Natural killer cell (primary cell): ENCODE measurements around the gene PNMA6E. TPM values are rescaled to one million over a fixed set of nuclear protein-coding genes. Genes with fewer than 3 reads are reported as not detected.

Experiments
- ATAC-seq, 3 donors: fragments of 150-1000 bp in 2 of 3; fragments of 200-7000 bp in 1 of 3; cut with Tn5 transposase; 1 replicate in 1 of 3; 2 replicates in 2 of 3; pipeline ENCODE4 v1.10.0; 2021; ENCODE audit warnings: mild to moderate bottlenecking in 2 of 3, moderate library complexity in 2 of 3
- DNase-seq, 2 donors: peaks; one replicate each; pipeline versions ENCODE4 v3.0.0 to v3.0.0-alpha.2; 2013 to 2021; ENCODE audit warnings: mixed read lengths in 1 of 2
- H3K27ac ChIP-seq: one replicate; pipeline ENCODE4 v1.5.1; 2013; ENCODE audit warnings: mild to moderate bottlenecking, low read length
- H3K27me3 ChIP-seq: one replicate; pipeline ENCODE4 v1.6.1; 2013; ENCODE audit warnings: low read length; ENCODE audit not compliant: control insufficient read depth, insufficient read depth
- H3K36me3 ChIP-seq: one replicate; pipeline ENCODE4 v1.6.1; 2013; ENCODE audit warnings: low read length; ENCODE audit not compliant: control insufficient read depth, insufficient read depth
- H3K4me1 ChIP-seq: one replicate; pipeline ENCODE4 v1.6.1; 2013; ENCODE audit warnings: low read length; ENCODE audit not compliant: control insufficient read depth, insufficient read depth
- H3K4me3 ChIP-seq: one replicate; pipeline ENCODE4 v1.5.1; 2013; ENCODE audit warnings: low read length
- H3K9me3 ChIP-seq: one replicate; pipeline ENCODE4 v1.6.1; 2013; ENCODE audit warnings: low read length; ENCODE audit not compliant: control insufficient read depth, insufficient read depth
- H3K27ac Mint-ChIP-seq, 2 donors: one replicate each; pipeline ENCODE4 v1.8.0; 2022; ENCODE audit warnings: mild to moderate bottlenecking in 2 of 2, mixed read lengths in 2 of 2, moderate library complexity in 1 of 2
- H3K27me3 Mint-ChIP-seq, 2 donors: one replicate each; pipeline ENCODE4 v1.8.0; 2022; ENCODE audit warnings: low read depth in 2 of 2, mixed read lengths in 2 of 2
- H3K36me3 Mint-ChIP-seq: one replicate; pipeline ENCODE4 v1.8.0; 2022; ENCODE audit warnings: mixed read lengths
- H3K4me1 Mint-ChIP-seq, 2 donors: one replicate each; pipeline ENCODE4 v1.8.0; 2022; ENCODE audit warnings: mixed read lengths in 2 of 2
- H3K4me3 Mint-ChIP-seq: one replicate; pipeline ENCODE4 v1.8.0; 2022; ENCODE audit warnings: mild to moderate bottlenecking, moderate library complexity, mixed read lengths
- H3K9me3 Mint-ChIP-seq, 2 donors: one replicate each; pipeline ENCODE4 v1.8.0; 2022; ENCODE audit warnings: mixed read lengths in 2 of 2
- WGBS: methylation state at CpG from one replicate; pipeline ENCODE4 v1.1.7; 2013; ENCODE audit warnings: missing lambda C conversion rate; ENCODE audit not compliant: insufficient coverage; 5-methylcytosine and 5-hydroxymethylcytosine counted together
- intact Hi-C: fragments of 100-400 bp; cut with micrococcal nuclease; formaldehyde crosslinking; loops from one replicate; pipeline ENCODE4 v1.14.2; 2022
- total RNA-seq, 4 donors: library from RNA; stranded (reverse); fragments of 120-200 nt in 1 of 4; gene quantifications; one replicate each; pipeline versions ENCODE4 v1.2.3 to v1.2.4, GENCODE V29; 2013 to 2022
- TF ChIP-seq, protein P1 (sequence below): fragments of 200-600 bp; IDR thresholded peaks from one replicate; pipeline ENCODE4 v1.8.0; 2022; ENCODE audit warnings: antibody characterized with exemption

Gene PNMA6E
- total RNA-seq, 3 donors from 2014 or later (not counting 1 experiment from before 2014, with no cell fraction given), result not detected

DNA sequence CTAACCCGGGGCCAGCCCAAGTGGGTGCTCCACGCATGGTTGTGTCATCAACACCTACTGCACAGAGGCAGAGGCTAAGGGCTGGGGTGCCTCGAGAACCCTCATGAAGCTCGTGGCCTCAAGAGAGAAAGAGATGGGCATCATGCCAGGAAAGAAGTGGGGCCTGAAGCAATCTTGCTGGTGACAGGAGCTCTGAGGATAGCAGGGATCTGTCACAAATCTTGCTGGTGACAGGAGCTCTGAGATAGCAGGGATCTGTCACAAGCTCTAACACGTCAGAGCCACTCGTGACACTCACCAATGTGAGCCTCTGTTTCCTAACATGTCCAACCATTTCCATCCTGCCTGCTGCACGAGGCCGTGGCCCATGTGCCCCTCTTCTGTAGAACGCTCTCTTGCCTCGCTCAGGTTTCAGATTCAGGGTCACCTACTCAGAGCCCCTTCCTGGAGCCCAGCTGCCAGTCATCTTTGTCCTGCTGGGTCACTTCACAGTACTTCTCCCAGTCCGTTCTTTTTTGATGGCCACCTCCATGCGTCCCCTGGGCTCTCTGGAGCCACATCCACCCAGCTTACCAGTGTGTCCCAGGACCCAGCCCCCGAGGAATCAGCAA lies 21.1 kb downstream of the PNMA6E start:
- intact Hi-C loops, result no loop called here
- ATAC-seq, result no peak
- Histone ChIP-seq H3K27me3 (no peaks in the 10 kb centered on the region), H3K4me3 (no peak overlapping the region), H3K9me3 (no peaks in the 10 kb centered on the region), H3K27ac (no peak overlapping the region), H3K4me1 (no peaks in the 10 kb centered on the region), H3K36me3 (no peaks in the 10 kb centered on the region)
- no peak for DNase-seq
- Mint-ChIP-seq H3K9me3 (no peaks in the 10 kb centered on the region), H3K27me3 (peaks cover 0 to 3% of the 10 kb centered on the region in 2 donors), H3K27ac (no peak overlapping the region), H3K4me3 (no peak overlapping the region), H3K4me1 (no peaks in the 10 kb centered on the region), H3K36me3 (no peaks in the 10 kb centered on the region)
- TF ChIP-seq, protein P1, sequence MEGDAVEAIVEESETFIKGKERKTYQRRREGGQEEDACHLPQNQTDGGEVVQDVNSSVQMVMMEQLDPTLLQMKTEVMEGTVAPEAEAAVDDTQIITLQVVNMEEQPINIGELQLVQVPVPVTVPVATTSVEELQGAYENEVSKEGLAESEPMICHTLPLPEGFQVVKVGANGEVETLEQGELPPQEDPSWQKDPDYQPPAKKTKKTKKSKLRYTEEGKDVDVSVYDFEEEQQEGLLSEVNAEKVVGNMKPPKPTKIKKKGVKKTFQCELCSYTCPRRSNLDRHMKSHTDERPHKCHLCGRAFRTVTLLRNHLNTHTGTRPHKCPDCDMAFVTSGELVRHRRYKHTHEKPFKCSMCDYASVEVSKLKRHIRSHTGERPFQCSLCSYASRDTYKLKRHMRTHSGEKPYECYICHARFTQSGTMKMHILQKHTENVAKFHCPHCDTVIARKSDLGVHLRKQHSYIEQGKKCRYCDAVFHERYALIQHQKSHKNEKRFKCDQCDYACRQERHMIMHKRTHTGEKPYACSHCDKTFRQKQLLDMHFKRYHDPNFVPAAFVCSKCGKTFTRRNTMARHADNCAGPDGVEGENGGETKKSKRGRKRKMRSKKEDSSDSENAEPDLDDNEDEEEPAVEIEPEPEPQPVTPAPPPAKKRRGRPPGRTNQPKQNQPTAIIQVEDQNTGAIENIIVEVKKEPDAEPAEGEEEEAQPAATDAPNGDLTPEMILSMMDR, result no peak
- 80% methylated on average over 13 of the region's 13 CpGs for WGBS

DNA sequence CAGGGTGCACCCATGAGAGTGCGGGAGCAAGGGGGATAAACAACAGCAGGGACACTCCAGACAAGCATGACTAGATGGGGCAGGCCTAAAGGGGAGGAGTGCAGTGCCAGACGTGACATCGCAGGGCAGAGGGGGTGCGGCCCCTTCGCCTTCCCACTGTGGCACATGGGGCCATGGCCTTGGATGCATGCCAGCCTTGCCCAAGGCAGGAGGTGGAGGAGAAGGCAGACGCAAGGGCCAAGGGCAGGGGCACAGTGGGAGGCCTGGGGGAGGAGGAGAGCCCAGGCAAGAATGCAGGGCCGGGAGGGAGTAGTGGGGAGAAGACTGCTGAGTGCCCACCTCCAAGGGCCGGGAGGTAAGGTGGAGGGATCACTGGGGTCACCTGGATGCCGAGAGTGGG lies 21.6 kb downstream of the PNMA6E start:
- no peaks in the 10 kb centered on the region for H3K4me1 ChIP-seq
- 86% methylated on average over 9 of the region's 9 CpGs for WGBS

DNA sequence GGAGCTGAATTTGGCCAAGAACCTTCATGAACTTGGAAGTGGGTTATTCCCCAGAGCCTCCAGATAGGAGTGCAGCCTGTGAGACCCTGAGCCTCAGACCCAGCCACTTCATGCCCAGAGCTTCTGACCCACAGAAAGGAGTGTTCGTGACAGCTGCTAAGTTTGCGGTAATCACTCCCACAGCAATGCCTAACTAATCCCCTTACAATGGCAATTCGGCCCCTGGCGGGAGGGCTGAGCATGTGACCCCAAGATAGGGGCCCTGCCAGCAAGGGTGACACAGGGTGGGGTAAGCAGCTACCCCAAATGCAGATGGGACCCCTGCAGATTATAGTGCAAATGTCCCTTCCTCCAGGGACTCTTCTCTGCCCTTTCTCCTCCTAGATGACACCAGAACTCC lies 22.5 kb downstream of the PNMA6E start:
- 85% methylated on average over 4 of the region's 4 CpGs for WGBS
- ATAC-seq, result no peak
- H3K4me3 Mint-ChIP-seq, result no peak overlapping the region

More for the DNA sequence above, 21.6 kb downstream of the PNMA6E start:
- H3K36me3 ChIP-seq, result no peaks in the 10 kb centered on the region
- no peak overlapping the region for H3K27ac ChIP-seq
- intact Hi-C loops, result no loop called here
- H3K4me3 ChIP-seq, result no peak overlapping the region
- no peak for DNase-seq
- Mint-ChIP-seq H3K4me1 (no peaks in the 10 kb centered on the region), H3K27ac (no peak overlapping the region), H3K4me3 (no peak overlapping the region), H3K36me3 (no peaks in the 10 kb centered on the region), H3K27me3 (peaks cover 0 to 9% of the 10 kb centered on the region in 2 donors), H3K9me3 (no peaks in the 10 kb centered on the region)
- TF ChIP-seq, protein P1, result no peak
- no peaks in the 10 kb centered on the region for H3K9me3 ChIP-seq
- no peaks in the 10 kb centered on the region for H3K27me3 ChIP-seq
- ATAC-seq, result no peak

More for the DNA sequence above, 22.5 kb downstream of the PNMA6E start:
- no peaks in the 10 kb centered on the region for H3K9me3 Mint-ChIP-seq
- H3K27me3 ChIP-seq, result no peaks in the 10 kb centered on the region
- H3K36me3 Mint-ChIP-seq, result no peaks in the 10 kb centered on the region
- H3K4me1 Mint-ChIP-seq, result no peaks in the 10 kb centered on the region
- no peak overlapping the region for H3K27ac ChIP-seq
- peaks cover under 1 to 18% of the 10 kb centered on the region in 2 donors for H3K27me3 Mint-ChIP-seq
- no peak for DNase-seq
- H3K27ac Mint-ChIP-seq, result no peak overlapping the region
- no peaks in the 10 kb centered on the region for H3K9me3 ChIP-seq
- TF ChIP-seq, protein P1, result no peak
- H3K4me1 ChIP-seq, result no peaks in the 10 kb centered on the region
- H3K4me3 ChIP-seq, result no peak overlapping the region
- intact Hi-C loops, result no loop called here
- H3K36me3 ChIP-seq, result no peaks in the 10 kb centered on the region
